K562 (cell line): ENCODE data around the gene SERTAD1. TPM values are rescaled to one million over a fixed set of nuclear protein-coding genes. Genes with fewer than 3 reads are reported as not detected.

Experiments used
- ATAC-seq: fragments of 200-7000 bp; cut with Tn5 transposase; 3 replicates; pipeline ENCODE4 v1.9.1; 2020; ENCODE audit warnings: moderate library complexity
- BruUV-seq: library from RNA; stranded (reverse); fragments of 400-500 nt; replicated peaks from 2 replicates; lab custom pipeline; 2021; lab: Mats Ljungman, UMichigan
- CTCF ChIA-PET: fragments of 300-600 bp; formaldehyde crosslinking; extraction: SDS; loops from one replicate; lab custom pipeline; 2021; ENCODE audit warnings: low intra/inter-chr PET ratio; lab: Yijun Ruan, JAX
- POLR2A ChIA-PET: fragments of 300-600, 350-650 bp; sonication (Branson Sonifier 250); formaldehyde crosslinking; extraction: SDS; loops from one replicate; lab custom pipeline; 2021; ENCODE audit warnings: antibody characterized with exemption, inconsistent platforms; lab: Yijun Ruan, JAX
- DNase-seq, 4 experiments: peaks; one replicate each; pipeline versions ENCODE4 v3.0.0 to v3.0.0-alpha.2; 2011 to 2018; ENCODE audit warnings: low spot score in 3 of 4, mixed read lengths in 3 of 4; ENCODE audit errors: extremely low read depth in 1 of 4
- FAIRE-seq: peaks from 2 replicates; lab custom pipeline; 2011; peaks lifted over from hg19 to GRCh38; lab: Jason Lieb, UNC
- H2AFZ ChIP-seq: 2 replicates; pipeline ENCODE4 v1.6.0; 2011; ENCODE audit warnings: low read depth, low read length, control low read depth, inconsistent platforms
- H3K27ac ChIP-seq: fragments of 200-600 bp; 3 replicates; pipeline ENCODE4 v1.8.0; 2011; ENCODE audit warnings: low read depth, mild to moderate bottlenecking, control low read depth, inconsistent platforms, low read length, moderate library complexity, mixed read lengths; ENCODE audit errors: extremely low read depth
- H3K27me3 ChIP-seq, 2 experiments: fragments of 300-600 bp in 1 of 2; 2 replicates in 1 of 2; 3 replicates in 1 of 2; pipeline versions ENCODE4 v1.6.0 to v1.8.0; 2011; ENCODE audit warnings: inconsistent platforms in 2 of 2, low read length in 2 of 2, mild to moderate bottlenecking in 1 of 2, mixed read lengths in 1 of 2, moderate library complexity in 1 of 2; ENCODE audit not compliant: control insufficient read depth in 2 of 2, insufficient read depth in 2 of 2
- H3K36me3 ChIP-seq: fragments of 300-600 bp; 3 replicates; pipeline ENCODE4 v1.8.0; 2011; ENCODE audit warnings: mild to moderate bottlenecking, low read length, inconsistent platforms; ENCODE audit not compliant: control insufficient read depth, insufficient read depth
- H3K4me1 ChIP-seq, 2 experiments: fragments of 200-600 bp in 1 of 2; replicated peaks in 1 of 2; 2 replicates in 1 of 2; 3 replicates in 1 of 2; pipeline versions ENCODE4 v1.5.1 to v1.8.0; 2011; ENCODE audit warnings: inconsistent platforms in 2 of 2, low read length in 2 of 2, mild to moderate bottlenecking in 1 of 2, mixed read lengths in 1 of 2, moderate library complexity in 1 of 2; ENCODE audit not compliant: control insufficient read depth in 2 of 2, insufficient read depth in 2 of 2
- H3K4me2 ChIP-seq: 2 replicates; pipeline ENCODE4 v1.6.1; 2011; ENCODE audit warnings: low read length, control low read depth, inconsistent platforms, mixed read lengths; ENCODE audit not compliant: insufficient read depth
- H3K4me3 ChIP-seq: fragments of 200-600 bp; sonication (generic), shearing (Covaris generic); 2 replicates; pipeline ENCODE4 v1.5.1; 2016; ENCODE audit warnings: control low read depth, inconsistent platforms
- H3K79me2 ChIP-seq: fragments of 200-600 bp; 3 replicates; pipeline ENCODE4 v1.8.0; 2011; ENCODE audit warnings: low read length, inconsistent platforms; ENCODE audit not compliant: control insufficient read depth, insufficient read depth
- H3K9ac ChIP-seq, 2 experiments: 2 replicates each; pipeline versions ENCODE4 v1.6.0 to v1.6.1; 2011; ENCODE audit warnings: low read depth in 2 of 2, low read length in 2 of 2, control low read depth in 1 of 2, inconsistent platforms in 1 of 2, mild to moderate bottlenecking in 1 of 2, mixed read lengths in 1 of 2; ENCODE audit not compliant: insufficient read depth in 1 of 2
- H3K9me1 ChIP-seq: one replicate; pipeline ENCODE4 v1.6.0; 2011; ENCODE audit warnings: inconsistent platforms, mild to moderate bottlenecking, low read length, moderate library complexity; ENCODE audit not compliant: control insufficient read depth, insufficient read depth
- H3K9me3 ChIP-seq: replicated peaks from 2 replicates; pipeline ENCODE4 v1.5.1; 2011; ENCODE audit warnings: low read depth, low read length, inconsistent platforms; ENCODE audit not compliant: control insufficient read depth, insufficient read depth
- H4K20me1 ChIP-seq: replicated peaks from 2 replicates; pipeline ENCODE4 v1.6.1; 2011; ENCODE audit warnings: low read length, inconsistent platforms, mixed read lengths; ENCODE audit not compliant: control insufficient read depth, insufficient read depth
- CHD7 ChIP-seq: fragments of 200-600 bp; sonication (generic); IDR thresholded peaks from one replicate; pipeline ENCODE4 v1.6.1; 2012; ENCODE audit warnings: mild to moderate bottlenecking, low read depth, low read length, inconsistent platforms
- CREM ChIP-seq: IDR thresholded peaks from 2 replicates; pipeline ENCODE4 v1.6.1; 2014; ENCODE audit warnings: antibody characterized with exemption, low read depth
- MED1 ChIP-seq: sonication (generic); formaldehyde crosslinking; IDR thresholded peaks from 2 replicates; pipeline ENCODE4 v1.8.1; 2023; ENCODE audit warnings: missing genetic modification reagents, borderline replicate concordance
- NR1H2 ChIP-seq: sonication (generic); formaldehyde crosslinking; IDR thresholded peaks from 2 replicates; pipeline ENCODE4 v1.4.0; 2020; ENCODE audit warnings: mild to moderate bottlenecking, missing genetic modification reagents
- RBM14 ChIP-seq: fragments of 200-400 bp; formaldehyde crosslinking; IDR thresholded peaks from 2 replicates; pipeline ENCODE4 v1.6.1; 2018; ENCODE audit warnings: low read depth, mild to moderate bottlenecking, low read length, moderate library complexity, borderline replicate concordance; ENCODE audit not compliant: insufficient read depth
- SMARCE1 ChIP-seq: fragments of 450-650 bp; IDR thresholded peaks from 2 replicates; pipeline ENCODE4 v1.7.1; 2016; ENCODE audit warnings: mild to moderate bottlenecking
- ZBTB26 ChIP-seq: fragments of 450-650 bp; formaldehyde crosslinking; IDR thresholded peaks from 2 replicates; pipeline ENCODE4 v1.4.0; 2022; ENCODE audit warnings: missing genetic modification characterization
- ZKSCAN3 ChIP-seq: fragments of 250-450 bp; sonication (Bioruptor Pico); IDR thresholded peaks from 2 replicates; pipeline ENCODE4 v1.4.0; 2020
- ZNF174 ChIP-seq: fragments of 250-450 bp; sonication (Bioruptor Pico); IDR thresholded peaks from 2 replicates; pipeline ENCODE4 v1.4.0; 2020; ENCODE audit warnings: mild to moderate bottlenecking
- ZNF316 ChIP-seq: fragments of 450-650 bp; IDR thresholded peaks from 2 replicates; pipeline ENCODE4 v1.6.1; 2016
- WGBS: fragments of 100-300 bp; shearing (Covaris generic); methylation state at CpG from one replicate; pipeline ENCODE4 v1.1.6; 2016; ENCODE audit warnings: low coverage, mixed read lengths; ENCODE audit not compliant: insufficient coverage; ENCODE audit errors: missing lambda C conversion rate; 5-methylcytosine and 5-hydroxymethylcytosine counted together
- in situ Hi-C: fragments of 300-500 bp; cut with MboI; formaldehyde crosslinking; loops from 4 replicates; pipeline ENCODE4 v1.15.0; 2018; ENCODE audit warnings: inconsistent platforms, mixed read lengths
- intact Hi-C: fragments of 100-400 bp; cut with micrococcal nuclease; formaldehyde crosslinking; loops from 2 replicates; pipeline ENCODE4 v1.14.2; 2022
- polyA plus RNA-seq, 8 experiments: library from polyadenylated mRNA; depleted of rRNA in 4 of 8; stranded (reverse) in 5 of 8; unstranded in 3 of 8; fragments of >200 nt; fragmentation: Nextera tagmentation in 2 of 8; fragmentation: Illumina TruSeq in 1 of 8; extraction: Ambion mirVana in 2 of 8; extraction: Trizol in 1 of 8; gene quantifications; 2 replicates each; pipeline versions ENCODE4 v1.2.1 to v1.2.3, GENCODE V29; 2011 to 2014; ENCODE audit warnings: inconsistent platforms in 1 of 8, missing spikeins in 1 of 8
- total RNA-seq, 7 experiments: library from RNA; depleted of rRNA in 6 of 7; stranded (reverse); fragments of >200 nt in 6 of 7; fragmentation: Illumina TruSeq in 2 of 7; extraction: Trizol in 2 of 7; gene quantifications; 2 replicates each; pipeline versions ENCODE4 v1.2.1 to v1.2.3, GENCODE V29; 2011 to 2021; ENCODE audit warnings: low replicate concordance in 1 of 7

The SERTAD1 gene
- total and polyA plus RNA-seq, 9 of the 15 experiments (the other 6 are each of a cell fraction or from before 2014, with no cell fraction given), result 0.15 to 8.7 (median 4.9) TPM

- TF ChIP-seq MED1 (CRISPR knock-in tag) (no peak), RBM14 (no peak), ZKSCAN3 (CRISPR knock-in tag) (no peak), ZBTB26 (CRISPR knock-in tag) (no peak), ZNF174 (no peak), SMARCE1 (no peak), NR1H2 (CRISPR knock-in tag) (no peak), CREM (no peak), ZNF316 (no peak), CHD7 (no peak)
- no peak for FAIRE-seq
- Histone ChIP-seq H3K4me1 (peaks cover 0 to 23% of the 10 kb centered on the region in 2 experiments; a peak in 2 of 5 replicates), H4K20me1 (0 out of 2 replicates have a peak, but pooled peaks cover under 1% of the 10 kb centered on the region), H3K9ac (no peak overlapping the region), H3K4me3 (no peak overlapping the region), H3K27me3 (peaks cover 0 to 14% of the 10 kb centered on the region in 2 experiments; a peak in 3 of 5 replicates), H2AFZ (no peak overlapping the region), H3K4me2 (no peak overlapping the region), H3K9me1 (no peaks in the 10 kb centered on the region), H3K9me3 (no peaks in the 10 kb centered on the region), H3K27ac (no peak overlapping the region), H3K36me3 (peaks cover 1% of the 10 kb centered on the region; the same call in 2 of the 3 replicates), H3K79me2 (no peaks in the 10 kb centered on the region)
- ATAC-seq, result no peak
- no TSS peak for BruUV-seq
- in situ Hi-C loops, result no loop called here
- no peak for DNase-seq
- ChIA-PET CTCF (no interaction called here), POLR2A (interaction anchor here (0.6 to 1.3 kb wide), 2 partner anchors 12 to 155 kb away, joined by 4 read pairs; no protein-coding TSS in a partner anchor)
- 68% methylated on average over 24 of the region's 28 CpGs for WGBS
- intact Hi-C loops, result no loop called here
Observed at GRCh38 chr19:40383668-40384248, 42.0 kb downstream of the SERTAD1 start.
